Stimulated activated CD4-positive, alpha-beta T cell treated with anti-CD3 and anti-CD28 coated beads, TNF-alpha, amount 100 ng/mL, for 24 hours (primary cell): Measurements from ENCODE around the gene IRF5.
"Not testable (repeated sequence)": the region's sequence is repeated elsewhere in the genome, so short reads cannot be mapped to it uniquely, and the experiment has no call there.

Experiments used
- DNase-seq, 3 experiments: peaks; one replicate each; pipeline ENCODE4 v3.0.0-alpha.2; 2020; ENCODE audit warnings: low read depth in 3 of 3

The IRF5 gene

GRCh38 chr7:128939075-128939860 is 1.5 kb downstream of the IRF5 start:
- DNase-seq = no peak

GRCh38 chr7:128939861-128940410 is 2.2 kb downstream of the IRF5 start:
- DNase-seq = no peak

GRCh38 chr7:128940494-128941322 is 3.0 kb downstream of the IRF5 start:
- DNase-seq = no peak

- DNase-seq = no peak
These were observed 3.7 kb downstream of the IRF5 start for GRCh38 chr7:128941323-128941890.

GRCh38 chr7:128941946-128942526 is 4.3 kb downstream of the IRF5 start:
- no peak for DNase-seq

- DNase-seq = not testable (repeated sequence)
These were observed 5.5 kb downstream of the IRF5 start for GRCh38 chr7:128943251-128943650.

GRCh38 chr7:128944487-128945236 is 6.9 kb downstream of the IRF5 start:
- no peak for DNase-seq

- DNase-seq = no peak
These were observed 8.1 kb downstream of the IRF5 start for GRCh38 chr7:128945668-128946366.

- DNase-seq = no peak
These were observed 9.5 kb downstream of the IRF5 start for GRCh38 chr7:128946936-128947830.

- DNase-seq = no peak
These were observed 10.1 kb downstream of the IRF5 start for GRCh38 chr7:128947854-128948253.

GRCh38 chr7:128948312-128948973 is 10.7 kb downstream of the IRF5 start:
- DNase-seq = no peak

GRCh38 chr7:128948976-128949760 is 11.4 kb downstream of the IRF5 start:
- no peak for DNase-seq

- DNase-seq = no peak
These were observed 13.6 kb downstream of the IRF5 start for GRCh38 chr7:128951296-128951695.

GRCh38 chr7:128954150-128954549 is 16.4 kb downstream of the IRF5 start:
- no peak for DNase-seq

GRCh38 chr7:128954830-128955802 is 17.4 kb downstream of the IRF5 start:
- no peak for DNase-seq

GRCh38 chr7:128955981-128956380 is 18.3 kb downstream of the IRF5 start:
- DNase-seq = no peak

- DNase-seq = no peak
These were observed 21.6 kb downstream of the IRF5 start for GRCh38 chr7:128959296-128959695.
